Measurements from ENCODE around the gene TRPV4. TPM values are rescaled to one million over a fixed set of nuclear protein-coding genes. Genes with fewer than 3 reads are reported as not detected.

The TRPV4 gene
- total and polyA plus RNA-seq, 9 of the 15 experiments (the other 6 are each of a cell fraction or from before 2014, with no cell fraction given): 0.13 TPM; not detected in 8

GRCh38 chr12:109775172-109775881 lies 57.9 kb downstream of the TRPV4 start (continued):
- peak; percentile 34; the same call in 1 of the 2 replicates for TF ChIP-seq ZKSCAN1 (IDR thresholded peaks at IDR 0.05; ENCODE audit: low read depth, low read length)
- TF ChIP-seq ZKSCAN3 (CRISPR knock-in tag; IDR thresholded peaks at IDR 0.05): no peak
- 0 out of 2 replicates have a peak, but pooled peaks have one; percentile 24 for TF ChIP-seq CGGBP1 (CRISPR knock-in tag; IDR thresholded peaks at IDR 0.05)
- no peak for TF ChIP-seq NFE2L1 (tag; IDR thresholded peaks at IDR 0.05; ENCODE audit: borderline replicate concordance, low read depth)
- TF ChIP-seq JUND (IDR thresholded peaks at IDR 0.05; ENCODE audit: borderline replicate concordance, low read depth, low read length): peak; percentile 20; the same call in 1 of the 2 replicates
- TF ChIP-seq JUND (tag; IDR thresholded peaks at IDR 0.05; ENCODE audit: borderline replicate concordance, low read depth, low read length): no peak
- no peak for TF ChIP-seq ZNF41 (CRISPR knock-in tag; conservative IDR thresholded peaks at IDR 0.05)
- 0 out of 2 replicates have a peak, but pooled peaks have one; percentile 33 for TF ChIP-seq CBX1 (IDR thresholded peaks at IDR 0.05; ENCODE audit: low read depth)
- peak; percentile 98 for TF ChIP-seq MYNN (IDR thresholded peaks at IDR 0.05)
- TF ChIP-seq MYNN (CRISPR knock-in tag; IDR thresholded peaks at IDR 0.05): no peak
- TF ChIP-seq RHOXF2B (CRISPR knock-in tag; conservative IDR thresholded peaks at IDR 0.05): no peak
- TF ChIP-seq PTBP1 (IDR thresholded peaks at IDR 0.05; ENCODE audit: low read depth, low read length): 0 out of 2 replicates have a peak, but pooled peaks have one; percentile 53
- TF ChIP-seq ZBTB8A (IDR thresholded peaks at IDR 0.05; ENCODE audit: partially characterized antibody): no peak
- TF ChIP-seq ARID2 (IDR thresholded peaks at IDR 0.05): 0 out of 2 replicates have a peak, but pooled peaks have one; percentile 20
- peak; percentile 80 for TF ChIP-seq DEAF1 (CRISPR knock-in tag; IDR thresholded peaks at IDR 0.05)
- TF ChIP-seq HMBOX1 (IDR thresholded peaks at IDR 0.05): no peak
- peak; percentile 91 for TF ChIP-seq ZFP36 (IDR thresholded peaks at IDR 0.05; ENCODE audit: low read depth, low read length, partially characterized antibody)
- TF ChIP-seq BCOR (IDR thresholded peaks at IDR 0.05): peak; percentile 89
- TF ChIP-seq LARP7 (IDR thresholded peaks at IDR 0.05): no peak
- no peak for TF ChIP-seq POLR2B (IDR thresholded peaks at IDR 0.05; ENCODE audit: low read depth, partially characterized antibody)
- 0 out of 2 replicates have a peak, but pooled peaks have one; percentile 34 for TF ChIP-seq XRCC5 (IDR thresholded peaks at IDR 0.05; ENCODE audit: low read depth, low read length)
- TF ChIP-seq SMARCA5 (IDR thresholded peaks at IDR 0.05): peak; percentile 85
- TF ChIP-seq ID3 (CRISPR knock-in tag; IDR thresholded peaks at IDR 0.05): no peak
- no peak for TF ChIP-seq ID3 (tag; IDR thresholded peaks at IDR 0.05)
